HG02884 (cell line): ENCODE data around the gene MANSC1.

ENCODE experiments used
- ATAC-seq: cut with Tn5 transposase; IDR thresholded peaks from one replicate; pipeline ENCODE4 v1.9.1; 2021; ENCODE audit warnings: mild to moderate bottlenecking, moderate library complexity; ENCODE audit not compliant: unreplicated experiment

MANSC1 gene

DNA sequence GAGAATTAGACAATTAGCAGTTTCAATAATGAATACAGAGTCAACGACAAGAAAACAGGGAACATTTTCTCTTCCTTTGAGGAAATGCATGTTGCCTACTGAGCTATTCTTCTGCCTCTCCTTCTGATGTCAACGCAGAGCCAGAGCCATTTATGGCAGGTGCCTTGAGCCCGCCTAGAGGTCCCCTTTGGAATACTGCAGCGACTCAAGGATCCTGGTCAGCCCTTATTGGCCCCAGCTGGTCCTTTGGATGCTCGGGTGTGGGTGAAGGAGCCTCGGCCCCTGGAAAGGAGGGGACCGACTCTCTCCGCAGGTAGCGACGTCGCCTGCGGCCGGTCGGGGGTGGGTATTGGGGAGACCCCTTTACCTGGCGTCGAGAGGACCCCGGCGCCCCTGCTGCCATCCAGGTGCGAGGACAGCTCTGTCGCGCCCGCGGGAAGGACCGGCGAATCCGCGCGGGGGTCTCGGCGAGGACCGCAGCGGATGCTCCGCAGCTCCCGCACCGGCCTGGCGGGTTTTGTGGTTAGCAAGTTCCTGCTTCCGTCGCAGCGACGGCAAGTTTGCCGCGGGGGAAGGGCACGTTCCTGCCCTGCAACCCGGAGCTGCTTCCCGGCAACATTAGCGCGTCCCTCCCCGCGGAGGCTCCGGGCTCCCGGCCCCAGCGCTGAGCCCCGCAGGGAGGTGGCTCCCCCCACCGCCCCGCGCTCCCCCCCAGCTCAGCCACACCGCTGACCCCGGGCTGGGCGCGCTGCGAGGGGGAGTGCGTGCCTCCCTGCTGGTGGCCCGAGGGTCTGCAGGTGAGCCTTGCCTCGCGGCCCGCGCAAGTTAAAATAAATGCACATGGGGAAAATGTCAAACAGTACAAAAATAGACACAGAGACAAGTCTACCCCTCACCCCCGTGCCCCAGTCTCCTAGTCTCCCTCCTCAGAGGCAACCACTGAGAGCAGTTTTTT lies at the start of gene MANSC1:
MANSC1 (minus strand) TSS at position 532 of the 955 bp plus-strand sequence. CDS start 6,928 bp downstream, outside the sequence.
- ATAC-seq: no peak

DNA sequence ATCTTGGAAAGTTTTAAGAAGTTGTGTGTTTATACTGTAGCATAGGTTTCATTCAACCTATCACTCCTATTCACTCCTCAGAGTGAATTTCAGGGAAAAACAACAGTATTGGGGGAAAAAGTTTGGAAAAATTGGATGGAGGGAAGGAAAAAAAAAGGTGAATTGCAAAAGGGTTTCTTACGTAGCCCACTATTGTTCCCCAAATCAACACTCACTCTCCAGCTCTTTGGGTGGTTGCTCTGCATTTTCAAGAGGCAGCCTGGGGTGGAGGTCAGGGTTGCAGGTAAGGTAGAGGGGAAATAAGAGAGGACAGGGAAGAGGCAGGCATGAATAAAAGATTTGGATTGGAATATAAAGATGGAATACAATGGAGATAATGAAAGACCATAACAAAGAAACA lies 49.1 kb upstream of the MANSC1 start:
- no peak for ATAC-seq

DNA sequence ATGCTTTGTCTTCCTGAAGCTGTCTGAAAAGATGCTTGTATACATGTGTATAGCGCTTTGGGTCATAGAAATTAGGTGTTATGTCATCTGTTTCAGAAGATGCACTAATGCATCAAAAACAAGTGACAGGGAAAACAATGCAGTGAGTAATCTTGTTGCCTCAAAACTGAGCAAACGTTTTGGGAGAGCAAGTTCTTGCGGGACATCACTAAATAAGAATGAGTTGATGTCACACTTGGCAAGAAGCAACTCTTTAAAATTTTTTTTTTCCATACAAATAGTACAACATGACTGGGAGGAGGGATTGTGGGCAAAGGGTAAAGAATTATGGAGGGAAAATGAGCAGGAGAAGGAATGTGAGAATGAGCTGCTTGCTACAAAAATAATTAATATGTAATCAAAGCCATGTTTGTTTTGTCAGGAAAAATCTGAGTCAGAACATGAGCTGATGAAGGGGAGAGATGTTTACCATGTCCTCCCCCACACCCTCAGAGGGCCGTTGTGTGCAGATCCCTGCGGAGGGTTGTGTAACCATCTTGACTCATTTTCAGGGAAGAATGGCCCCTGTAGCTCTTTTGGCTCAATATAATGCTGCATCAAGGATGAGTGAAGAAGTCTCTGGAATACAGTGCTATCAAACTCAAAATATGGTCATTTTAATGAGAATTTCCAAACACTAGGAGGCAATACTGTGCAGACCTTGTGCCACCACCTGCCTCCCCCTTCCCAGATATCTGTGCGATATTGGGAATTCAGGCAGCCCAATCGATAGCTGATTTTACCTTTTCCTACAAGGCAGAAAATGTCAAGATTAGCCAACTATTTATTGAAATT lies 48.2 kb upstream of the MANSC1 start:
- no peak for ATAC-seq

DNA sequence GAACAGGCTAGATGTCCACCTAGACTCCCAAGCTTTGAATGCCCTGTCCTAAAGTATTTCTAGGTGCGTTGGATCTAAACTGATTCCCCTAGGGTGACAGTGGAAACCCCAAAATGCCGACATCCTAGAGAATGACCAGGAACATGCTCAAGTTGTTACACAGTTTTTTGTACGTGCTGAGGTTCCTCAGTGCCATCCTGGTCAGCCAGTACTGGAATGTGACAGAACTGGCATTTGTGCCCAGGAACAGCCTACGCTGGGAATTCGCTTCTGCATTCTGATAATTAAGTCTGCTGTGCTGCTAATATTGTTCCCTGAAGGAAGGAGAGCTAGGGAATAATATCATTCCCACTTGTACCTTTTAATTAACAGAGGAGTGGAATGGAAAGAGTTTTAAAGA lies 47.1 kb upstream of the MANSC1 start:
- ATAC-seq: no peak

DNA sequence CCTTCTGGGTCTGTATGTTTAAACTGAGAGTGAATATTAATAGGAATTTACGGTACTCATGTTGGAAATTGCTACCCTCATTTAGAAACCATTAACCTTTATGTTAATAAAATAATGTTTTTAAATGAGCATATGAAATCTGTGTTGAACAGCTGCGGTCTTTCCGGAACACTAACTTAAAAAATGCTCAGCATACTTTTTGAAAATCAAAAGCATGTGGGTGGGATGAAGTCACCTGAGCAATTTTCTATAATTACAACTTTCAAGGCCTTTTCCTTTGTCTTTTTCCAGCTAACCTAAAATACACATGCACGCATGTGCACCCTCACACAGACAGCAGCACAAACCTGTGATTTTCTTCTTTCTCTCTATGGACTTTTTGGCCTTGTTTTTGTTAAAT lies 46.7 kb upstream of the MANSC1 start:
- ATAC-seq: no peak

DNA sequence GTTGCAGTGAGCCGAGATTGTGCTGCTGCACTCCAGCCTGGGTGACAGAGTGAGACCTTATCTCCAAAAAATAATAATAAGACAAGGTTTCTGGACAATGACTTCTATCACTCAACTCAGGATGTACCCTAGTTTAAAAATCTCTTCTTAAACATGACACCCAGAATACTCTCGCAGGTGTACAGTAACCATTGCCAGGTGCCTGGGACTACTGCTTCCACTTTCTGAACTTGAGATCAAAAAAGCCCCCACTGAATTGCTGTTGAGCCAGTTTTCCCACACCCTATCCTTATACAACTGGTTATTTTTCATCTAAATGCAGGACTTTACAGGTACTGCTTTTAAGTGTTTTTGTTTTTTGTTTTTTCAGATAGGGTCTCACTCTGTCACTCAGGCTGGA lies 43.1 kb upstream of the MANSC1 start:
- no peak for ATAC-seq

DNA sequence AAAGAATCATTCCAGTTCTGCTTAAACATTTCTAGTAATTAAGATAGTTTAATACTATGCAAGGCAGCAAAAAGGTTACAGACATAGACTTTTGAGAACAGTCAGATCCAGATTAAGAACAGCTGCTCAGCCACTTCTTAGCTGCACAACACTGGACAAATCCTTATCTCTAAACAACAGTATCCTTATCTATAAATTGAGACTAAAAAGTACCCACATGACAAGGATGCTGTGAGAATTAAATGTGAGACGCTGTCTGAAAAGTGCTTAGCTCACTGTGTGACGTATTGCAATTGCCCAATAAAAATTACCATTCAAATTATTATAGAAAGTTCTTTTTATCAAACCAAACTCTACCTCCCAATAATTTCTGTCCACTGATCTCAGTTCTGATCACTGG lies 42.4 kb upstream of the MANSC1 start:
- ATAC-seq: no peak

DNA sequence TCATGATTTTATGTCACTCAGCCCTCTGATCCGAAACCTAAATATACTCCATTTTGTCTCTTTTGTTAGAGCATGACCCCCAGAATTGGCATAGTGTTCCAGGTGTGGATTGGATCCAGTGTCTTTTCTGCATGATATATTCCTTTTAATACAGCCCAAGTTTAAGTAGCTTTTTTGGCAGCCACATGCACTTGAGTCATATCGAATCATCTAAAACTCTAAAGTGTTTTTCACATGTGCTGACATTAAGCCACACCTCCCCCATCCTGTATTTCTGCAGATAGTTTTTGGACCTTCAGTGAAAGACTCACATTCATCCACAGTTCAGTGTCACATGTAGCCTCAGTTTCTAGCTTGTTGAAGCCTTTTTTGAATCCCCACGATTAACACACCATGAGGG lies 37.5 kb upstream of the MANSC1 start:
- no peak for ATAC-seq

DNA sequence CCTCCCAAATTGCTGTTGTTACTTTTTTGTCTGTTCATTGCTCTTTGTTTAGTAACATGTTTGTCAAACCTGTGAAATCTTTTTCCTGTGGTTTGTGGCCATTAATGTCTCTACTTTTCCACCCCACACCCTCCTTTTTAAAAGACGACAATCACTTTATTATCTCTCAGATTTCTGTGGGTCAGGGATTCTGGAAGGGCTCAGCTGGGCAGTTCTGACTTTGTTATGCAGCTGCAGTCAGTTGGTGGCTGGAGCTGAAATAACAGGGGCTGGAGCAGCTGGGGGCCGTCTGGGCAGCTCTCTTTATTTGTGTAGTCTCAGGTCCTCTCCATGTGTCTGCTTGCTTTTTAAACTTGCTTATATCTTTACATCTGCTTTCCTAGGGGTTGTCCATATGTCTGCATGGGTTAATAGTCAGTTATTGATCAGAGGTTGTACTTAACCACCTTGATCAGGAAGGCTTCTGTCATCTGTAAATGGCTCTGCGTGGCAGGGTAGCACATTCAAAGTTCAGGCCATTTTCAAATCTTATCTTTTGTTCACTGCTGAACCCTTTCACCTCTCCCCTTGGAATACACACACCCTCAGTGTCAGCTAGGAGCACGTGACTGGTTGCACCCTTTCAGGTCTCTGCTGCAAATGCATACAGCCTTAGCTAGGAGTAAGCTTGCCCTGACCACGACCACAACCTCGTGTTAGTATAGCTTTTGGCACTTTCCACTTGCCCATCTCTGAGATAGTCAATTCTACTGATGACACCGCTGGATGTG lies 34.7 kb upstream of the MANSC1 start:
- no peak for ATAC-seq

DNA sequence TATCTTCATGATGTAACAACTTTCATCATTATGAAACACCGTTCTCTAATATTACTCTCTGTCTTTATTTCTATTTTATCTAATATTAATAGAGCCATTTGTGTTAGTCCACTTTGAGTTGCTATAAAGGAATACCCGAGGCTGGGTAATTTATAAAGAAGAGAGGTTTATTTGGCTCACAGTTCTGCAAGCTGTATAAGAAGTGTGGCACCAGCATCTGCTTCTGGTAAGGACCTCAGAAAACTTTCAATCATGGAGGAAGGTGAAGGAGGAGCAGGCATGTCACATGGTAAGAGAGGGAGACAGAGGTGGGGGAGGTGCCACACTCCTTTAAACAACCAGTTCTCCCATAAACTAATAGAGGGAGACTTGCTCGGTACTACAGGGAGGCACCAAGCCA lies 31.9 kb upstream of the MANSC1 start:
- no peak for ATAC-seq

DNA sequence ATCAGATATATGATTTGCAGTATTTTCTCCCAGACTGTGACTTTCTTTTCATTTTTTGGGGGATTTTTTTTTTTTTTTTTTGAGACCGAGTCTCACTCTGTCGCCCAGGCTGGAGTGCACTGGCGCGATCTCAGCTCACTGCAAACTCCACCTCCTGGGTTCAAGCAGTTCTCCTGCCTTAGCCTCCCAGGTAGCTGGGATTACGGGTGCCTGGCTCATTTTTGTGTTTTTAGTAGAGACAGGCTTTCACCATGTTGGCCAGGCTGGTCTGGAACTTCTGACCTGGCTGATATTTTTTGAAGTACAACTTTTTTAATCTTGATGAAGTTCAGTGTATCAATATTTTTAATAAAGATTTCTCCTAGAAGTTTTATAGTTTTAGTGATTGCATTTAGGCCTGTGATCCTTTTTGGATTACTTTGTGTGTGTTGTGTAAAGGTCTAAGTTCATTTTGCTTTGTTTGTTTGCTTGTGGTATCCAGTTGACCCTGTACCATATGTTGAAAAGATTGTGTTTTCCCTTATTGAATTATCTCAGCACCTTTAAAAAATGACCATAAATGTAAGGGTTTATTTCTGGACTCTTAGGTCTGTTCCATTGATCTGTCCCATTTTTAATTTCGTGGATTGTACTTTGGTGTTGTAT lies 31.0 kb upstream of the MANSC1 start:
- ATAC-seq: no peak

DNA sequence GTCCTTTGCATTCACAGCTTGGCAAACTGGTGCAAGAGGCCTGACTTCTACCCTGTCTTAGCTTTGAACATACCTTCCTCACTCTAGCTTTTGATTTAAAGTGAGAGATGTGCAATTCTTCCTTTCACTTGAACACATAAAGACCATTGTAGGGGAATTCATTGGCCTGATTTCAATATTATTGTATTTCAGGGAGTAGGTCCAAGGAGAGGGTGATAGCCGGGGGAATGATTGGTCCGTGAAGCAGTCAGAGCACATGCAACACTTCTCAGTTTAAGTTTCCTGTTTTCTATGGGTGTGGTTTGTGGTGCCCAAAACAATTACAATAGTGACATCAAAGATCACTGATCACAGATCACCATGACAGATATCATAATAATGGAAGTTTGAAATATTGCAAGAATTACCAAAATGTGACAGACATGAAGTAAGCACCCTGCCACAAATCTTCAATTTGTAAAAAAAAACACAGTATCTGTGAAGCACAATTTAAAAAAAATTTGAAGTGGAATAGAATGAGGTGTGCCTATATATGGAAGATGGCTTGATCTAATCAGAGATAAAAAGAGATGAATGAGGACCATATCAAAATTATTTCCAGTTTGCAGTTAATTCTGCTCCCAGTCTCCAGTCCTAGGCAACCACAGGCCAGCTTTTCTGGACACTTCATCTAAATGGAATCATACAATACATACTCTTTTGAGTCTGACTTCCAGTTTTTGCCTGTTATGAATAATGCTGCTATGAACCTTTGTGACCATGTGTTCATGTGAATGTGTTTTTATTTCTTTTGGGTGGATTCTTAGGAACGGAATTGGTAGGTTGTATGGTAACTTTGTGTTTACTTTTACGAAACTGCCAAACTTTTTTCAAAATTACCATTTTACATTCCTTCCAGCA lies 30.0 kb upstream of the MANSC1 start:
- peak; percentile 65 for ATAC-seq

DNA sequence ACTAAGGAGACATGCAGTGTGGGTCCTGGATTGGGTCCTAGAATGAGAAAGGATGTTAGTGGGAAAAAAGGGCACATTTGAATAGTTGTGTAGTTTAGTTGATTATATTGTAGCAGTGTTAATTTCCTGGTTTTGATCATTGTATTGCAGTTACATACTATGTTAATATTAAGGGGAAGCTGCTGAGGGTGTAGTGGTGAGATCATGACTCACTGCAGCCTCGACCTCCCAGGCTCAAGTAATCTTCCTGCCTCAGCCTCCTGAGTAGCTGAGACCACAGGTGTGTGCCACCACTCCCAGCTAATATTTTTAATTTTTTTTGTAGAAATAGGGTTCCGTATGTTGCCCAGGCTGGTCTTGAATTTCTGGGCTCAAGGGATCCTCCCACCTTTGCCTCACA lies 28.6 kb upstream of the MANSC1 start:
- no peak for ATAC-seq

DNA sequence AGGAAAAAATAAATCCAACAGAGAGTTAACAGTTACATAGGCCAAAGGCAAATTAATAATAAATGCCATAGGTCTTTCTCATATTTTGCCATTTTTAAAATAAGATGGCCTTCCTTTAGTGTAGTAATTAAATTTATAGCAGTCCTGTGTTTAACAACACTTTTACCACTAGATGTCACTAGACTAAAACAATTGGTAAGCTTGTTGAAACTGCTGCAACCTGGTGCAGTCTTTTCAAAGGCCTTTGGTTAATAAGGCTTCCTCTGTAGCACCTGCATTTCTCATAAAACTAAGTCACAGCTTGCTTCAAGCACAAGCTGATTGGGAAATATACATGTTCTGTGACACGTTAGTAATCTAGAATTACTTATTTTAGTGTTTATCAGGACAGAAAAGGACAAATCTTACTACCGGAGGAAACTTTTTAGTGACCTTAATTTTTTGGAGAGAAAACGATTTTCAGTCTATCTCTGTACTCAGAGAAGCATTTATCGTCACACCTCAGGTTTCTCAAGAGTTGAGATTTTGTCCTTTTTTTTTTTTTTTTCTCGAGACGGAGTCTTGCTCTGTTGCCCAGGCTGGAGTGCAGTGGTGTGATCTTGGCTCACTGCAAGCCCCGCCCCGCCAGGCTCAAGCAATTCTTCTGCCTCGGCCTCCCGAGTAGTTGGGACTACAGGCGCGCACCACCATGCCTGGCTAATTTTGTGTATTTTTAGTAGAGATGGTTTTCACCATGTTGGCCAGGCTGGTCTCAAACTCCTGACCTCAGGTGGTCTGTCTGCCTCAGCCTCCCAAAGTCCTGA lies 26.8 kb upstream of the MANSC1 start:
- no peak for ATAC-seq

DNA sequence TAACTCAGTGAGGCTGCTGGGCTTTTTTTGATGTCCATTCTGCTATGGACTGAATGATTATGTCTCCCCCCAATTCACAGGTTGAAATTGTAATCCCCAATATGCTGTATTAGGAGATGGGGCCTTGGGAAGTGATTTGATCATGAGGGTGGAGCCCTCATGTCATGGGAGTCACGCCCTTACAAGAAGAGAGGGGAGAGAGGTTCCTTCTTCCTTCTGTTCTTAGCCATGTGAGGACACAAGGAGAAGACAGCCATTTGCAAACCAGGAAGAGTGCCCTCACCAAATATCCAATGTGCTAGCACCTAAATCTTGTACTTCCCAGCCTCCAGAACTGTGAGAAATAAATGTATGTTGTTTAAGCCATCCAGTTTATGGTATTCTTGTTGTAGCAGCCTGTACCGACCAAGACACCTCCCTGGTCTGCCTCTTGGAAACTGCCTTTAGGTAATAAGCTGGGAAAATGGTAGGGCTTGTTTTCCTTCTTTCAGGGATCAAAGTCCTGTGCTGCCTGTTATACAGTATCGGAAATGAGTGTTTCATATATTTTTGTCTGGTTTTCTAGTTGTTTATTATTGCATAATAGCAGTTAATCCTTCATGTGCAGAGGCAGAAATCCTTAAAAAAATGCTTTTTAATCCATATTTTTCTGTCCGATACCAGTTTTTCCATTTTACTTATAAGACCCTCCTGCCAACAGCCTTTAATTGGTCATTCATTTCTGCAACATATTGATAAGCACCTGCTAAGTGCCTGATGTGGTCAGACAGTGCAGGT lies 23.1 kb upstream of the MANSC1 start:
- ATAC-seq: no peak

DNA sequence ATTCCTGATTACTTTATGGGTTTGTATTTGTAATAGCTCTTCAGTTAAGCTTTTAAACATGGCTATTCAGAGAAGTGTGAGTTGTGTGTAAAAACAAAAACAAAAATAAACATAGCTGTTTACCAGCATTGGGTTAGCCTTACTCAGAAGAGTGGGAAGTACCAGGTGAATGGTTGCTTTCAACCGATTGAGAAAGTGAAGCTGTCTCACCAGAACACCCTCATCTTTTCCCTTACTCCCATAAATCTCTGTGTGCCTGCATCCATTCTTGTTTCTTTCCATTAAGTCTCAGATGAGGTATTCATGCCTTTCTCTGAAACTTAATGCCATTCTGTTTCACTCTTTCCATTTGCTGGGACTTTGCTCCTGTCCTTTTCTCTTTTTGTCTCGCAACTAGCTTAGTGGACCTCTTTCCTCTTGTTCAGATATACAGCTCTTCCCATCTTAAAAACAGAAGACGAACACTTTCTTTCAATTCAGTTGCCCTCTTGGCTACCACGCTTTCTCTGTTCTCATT lies 17.5 kb upstream of the MANSC1 start:
- no peak for ATAC-seq

DNA sequence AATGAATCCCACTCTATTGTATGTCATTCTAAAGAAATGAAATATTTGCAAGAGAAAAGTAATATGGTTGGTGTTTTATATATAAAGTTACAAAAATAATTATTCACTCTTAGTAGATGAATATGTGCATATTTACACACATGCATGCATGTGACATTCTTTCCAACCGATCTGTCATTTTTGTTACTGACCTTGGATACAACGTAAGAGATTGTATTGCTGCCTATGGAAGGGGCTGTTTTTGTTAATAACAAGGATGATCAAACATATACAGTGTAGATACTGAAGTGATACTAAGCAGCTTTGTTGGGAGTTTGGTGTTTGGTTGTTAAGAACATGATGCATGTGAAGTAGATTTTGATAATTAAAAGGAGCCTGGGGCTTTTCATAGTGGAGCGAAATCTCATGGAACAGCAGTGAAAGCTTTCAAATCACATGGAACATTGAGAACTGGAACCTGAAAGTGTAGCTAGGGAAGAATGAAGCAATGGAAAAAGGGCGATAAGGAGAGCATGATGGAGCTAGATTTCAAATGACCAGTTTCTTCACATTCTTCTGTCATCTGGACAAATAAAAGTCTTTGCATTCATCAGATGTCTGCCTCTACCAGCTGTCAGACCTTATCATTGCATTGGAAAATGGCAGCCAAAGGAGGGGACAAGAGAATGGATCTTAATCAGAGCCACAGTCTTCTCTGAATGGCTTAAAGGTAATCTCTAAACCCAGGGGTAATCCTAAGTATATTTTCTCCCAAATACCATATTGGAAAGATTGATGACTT lies 16.8 kb upstream of the MANSC1 start:
- no peak for ATAC-seq
